HEK293 (cell line): ENCODE measurements around the gene SLC25A45.

Source experiments
- CTCF ChIA-PET: fragments of 350-600 bp; formaldehyde crosslinking; extraction: SDS; loops from one replicate; lab custom pipeline; 2021; ENCODE audit warnings: antibody characterized with exemption; lab: Yijun Ruan, JAX
- POLR2A ChIA-PET: fragments of 300-600 bp; formaldehyde crosslinking; extraction: SDS; loops from one replicate; lab custom pipeline; 2020; ENCODE audit warnings: antibody characterized with exemption, inconsistent platforms; lab: Yijun Ruan, JAX
- H3K27ac ChIP-seq: fragments of 200-500 bp; sonication (Bioruptor generic); 2 replicates; pipeline ENCODE4 v1.5.1; 2014; ENCODE audit warnings: low read depth, low read length, control low read depth, inconsistent platforms; ENCODE audit errors: extremely low read depth
- H3K36me3 ChIP-seq, 2 experiments: fragments of 200-500 bp in 1 of 2; sonication (Bioruptor generic) in 1 of 2; 1 replicate in 1 of 2; 2 replicates in 1 of 2; pipeline ENCODE4 v1.5.1; 2014 to 2017; ENCODE audit warnings: inconsistent platforms in 2 of 2, low read length in 2 of 2; ENCODE audit not compliant: control insufficient read depth in 2 of 2, insufficient read depth in 1 of 2
- H3K4me1 ChIP-seq: fragments of 200-500 bp; sonication (Bioruptor generic); 2 replicates; pipeline ENCODE4 v1.5.1; 2014; ENCODE audit warnings: mild to moderate bottlenecking, low read length, inconsistent platforms; ENCODE audit not compliant: control insufficient read depth, insufficient read depth
- H3K4me3 ChIP-seq: 2 replicates; pipeline ENCODE4 v1.5.1; 2011; ENCODE audit warnings: low read depth, mild to moderate bottlenecking, control low read depth, low read length, moderate library complexity
- H3K9me3 ChIP-seq: fragments of 200-500 bp; sonication (Bioruptor generic); 2 replicates; pipeline ENCODE4 v1.5.1; 2014; ENCODE audit warnings: low read depth, low read length, inconsistent platforms; ENCODE audit not compliant: control insufficient read depth, insufficient read depth
- GLI2 ChIP-seq: fragments of 450-650 bp; formaldehyde crosslinking; IDR thresholded peaks from 2 replicates; pipeline ENCODE4; 2017; ENCODE audit warnings: missing biosample characterization, missing genetic modification characterization, low read depth, borderline replicate concordance
- GLIS1 ChIP-seq: fragments of 450-650 bp; formaldehyde crosslinking; IDR thresholded peaks from 2 replicates; pipeline ENCODE4 v1.5.1; 2016; ENCODE audit warnings: missing biosample characterization, missing genetic modification characterization
- IKZF3 ChIP-seq: fragments of 450-650 bp; IDR thresholded peaks from 2 replicates; pipeline ENCODE4 v1.5.0; 2018; ENCODE audit warnings: missing biosample characterization, mild to moderate bottlenecking, missing genetic modification characterization, moderate library complexity
- KLF7 ChIP-seq: fragments of 450-650 bp; formaldehyde crosslinking; IDR thresholded peaks from 2 replicates; pipeline ENCODE4 v1.5.1; 2016; ENCODE audit warnings: missing biosample characterization, missing genetic modification characterization, borderline replicate concordance
- SCRT2 ChIP-seq: fragments of 450-650 bp; formaldehyde crosslinking; IDR thresholded peaks from 2 replicates; pipeline ENCODE4 v1.5.1; 2016; ENCODE audit warnings: missing biosample characterization, missing genetic modification characterization
- SP2 ChIP-seq: fragments of 450-650 bp; formaldehyde crosslinking; IDR thresholded peaks from 2 replicates; pipeline ENCODE4 v1.5.1; 2016; ENCODE audit warnings: missing biosample characterization, missing genetic modification characterization
- ZNF114 ChIP-seq: fragments of 450-650 bp; formaldehyde crosslinking; IDR thresholded peaks from 2 replicates; pipeline ENCODE4 v1.5.0; 2017; ENCODE audit warnings: missing biosample characterization, missing genetic modification characterization
- ZNF133 ChIP-seq: fragments of 450-650 bp; formaldehyde crosslinking; IDR thresholded peaks from 2 replicates; pipeline ENCODE4 v1.5.1; 2016; ENCODE audit warnings: missing biosample characterization, missing genetic modification characterization
- ZNF19 ChIP-seq: fragments of 450-650 bp; formaldehyde crosslinking; IDR thresholded peaks from 2 replicates; pipeline ENCODE4; 2016; ENCODE audit warnings: missing biosample characterization, missing genetic modification characterization, low read depth
- ZNF529 ChIP-seq: fragments of 450-650 bp; formaldehyde crosslinking; IDR thresholded peaks from 2 replicates; pipeline ENCODE4 v1.5.1; 2017; ENCODE audit warnings: missing genetic modification characterization, missing biosample characterization; ENCODE audit not compliant: insufficient replicate concordance
- ZNF560 ChIP-seq: fragments of 450-650 bp; formaldehyde crosslinking; IDR thresholded peaks from 2 replicates; pipeline ENCODE4 v1.5.1; 2017; ENCODE audit warnings: missing biosample characterization, missing genetic modification characterization, borderline replicate concordance
- ZNF777 ChIP-seq: fragments of 450-650 bp; formaldehyde crosslinking; IDR thresholded peaks from 2 replicates; pipeline ENCODE4 v1.5.1; 2017; ENCODE audit warnings: missing biosample characterization, missing genetic modification characterization, borderline replicate concordance
- TF ChIP-seq, protein P1 (sequence below): fragments of 450-650 bp; formaldehyde crosslinking; IDR thresholded peaks from 2 replicates; pipeline ENCODE4 v1.5.1; 2016; ENCODE audit warnings: missing biosample characterization, missing genetic modification characterization
- TF ChIP-seq, protein P2 (sequence below): fragments of 450-650 bp; formaldehyde crosslinking; IDR thresholded peaks from 2 replicates; pipeline ENCODE4 v1.5.1; 2016; ENCODE audit warnings: missing biosample characterization, missing genetic modification characterization
- TF ChIP-seq, protein P3 (sequence below): fragments of 450-650 bp; formaldehyde crosslinking; IDR thresholded peaks from 2 replicates; pipeline ENCODE4 v1.5.1; 2016; ENCODE audit warnings: missing biosample characterization, missing genetic modification characterization
- TF ChIP-seq, protein P4 (sequence below): IDR thresholded peaks from 2 replicates; pipeline ENCODE4 v1.6.1; 2011; ENCODE audit warnings: mild to moderate bottlenecking, low read depth, low read length, borderline replicate concordance
- TF ChIP-seq, protein P5 (sequence below): fragments of 450-650 bp; formaldehyde crosslinking; optimal IDR thresholded peaks from 2 replicates; pipeline ENCODE3; 2016; ENCODE audit warnings: missing biosample characterization, mild to moderate bottlenecking, missing genetic modification characterization
- TF ChIP-seq, protein P6 (sequence below): fragments of 450-650 bp; IDR thresholded peaks from 2 replicates; pipeline ENCODE4 v1.5.1; 2018; ENCODE audit warnings: missing biosample characterization, mild to moderate bottlenecking, missing genetic modification characterization

SLC25A45 gene

DNA sequence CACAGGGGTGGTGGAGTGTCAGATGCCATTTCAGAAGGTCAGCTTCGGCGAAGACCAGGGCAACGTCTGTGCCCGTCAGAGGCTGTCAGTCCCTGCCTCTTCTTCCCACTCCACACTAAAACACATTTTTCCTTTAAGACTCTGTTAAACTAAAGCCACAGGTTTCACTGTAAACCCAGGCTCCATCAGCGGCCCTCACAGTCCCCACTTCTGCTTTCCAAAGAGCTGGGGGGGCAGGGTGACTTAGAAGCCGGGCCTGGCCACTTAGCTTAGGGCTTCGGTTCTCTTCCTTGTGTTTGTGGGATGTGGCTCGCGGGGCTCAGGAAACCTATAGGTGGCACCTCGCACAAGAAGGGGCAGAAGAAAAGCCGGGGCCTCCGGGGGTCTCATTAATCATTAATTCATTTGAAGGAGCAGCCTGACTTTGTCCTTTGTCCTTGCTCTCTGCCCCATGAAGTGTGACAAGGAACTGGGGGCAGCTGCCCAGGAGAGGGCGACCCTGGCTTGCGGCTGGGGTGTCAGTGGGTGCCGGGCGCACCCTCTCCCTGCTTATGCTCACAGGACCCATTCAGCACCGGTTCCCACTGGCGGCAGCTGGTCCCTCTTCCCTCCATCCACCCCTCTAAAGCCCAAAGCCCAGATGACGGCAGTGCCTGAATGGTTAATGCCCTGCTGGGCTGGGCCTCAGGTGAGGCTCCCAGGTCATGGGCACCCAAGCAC is 4.1 kb downstream of the SLC25A45 start:
- ChIA-PET POLR2A (interaction anchor here (0.6 to 8.3 kb wide), 5 partner anchors 36 to 121 kb away, joined by 3 to 110 read pairs (median 4); partner anchors contain the start of genes MALAT1 and NEAT1), CTCF (interaction anchor here (0.6 to 1.0 kb wide), 4 partner anchors 25 to 112 kb away, joined by 3 to 11 read pairs (median 4); no protein-coding TSS in a partner anchor)
- H3K4me1 ChIP-seq, result peaks cover 6% of the 10 kb centered on the region; the same call in 1 of the 2 replicates
- H3K27ac ChIP-seq, result no peak overlapping the region
- H3K9me3 ChIP-seq, result no peaks in the 10 kb centered on the region
- TF ChIP-seq KLF7 (tag by site-specific recombination) (no peak), SCRT2 (no peak), ZNF133 (tag by site-specific recombination) (no peak), GLIS1 (tag by site-specific recombination) (no peak), ZNF529 (tag by site-specific recombination) (no peak), IKZF3 (tag by site-specific recombination) (no peak), ZNF777 (tag by site-specific recombination) (no peak), ZNF560 (no peak), ZNF19 (tag by site-specific recombination) (no peak), GLI2 (tag by site-specific recombination) (no peak), ZNF114 (tag by site-specific recombination) (no peak), SP2 (tag by site-specific recombination) (no peak)
- TF ChIP-seq, protein P1, sequence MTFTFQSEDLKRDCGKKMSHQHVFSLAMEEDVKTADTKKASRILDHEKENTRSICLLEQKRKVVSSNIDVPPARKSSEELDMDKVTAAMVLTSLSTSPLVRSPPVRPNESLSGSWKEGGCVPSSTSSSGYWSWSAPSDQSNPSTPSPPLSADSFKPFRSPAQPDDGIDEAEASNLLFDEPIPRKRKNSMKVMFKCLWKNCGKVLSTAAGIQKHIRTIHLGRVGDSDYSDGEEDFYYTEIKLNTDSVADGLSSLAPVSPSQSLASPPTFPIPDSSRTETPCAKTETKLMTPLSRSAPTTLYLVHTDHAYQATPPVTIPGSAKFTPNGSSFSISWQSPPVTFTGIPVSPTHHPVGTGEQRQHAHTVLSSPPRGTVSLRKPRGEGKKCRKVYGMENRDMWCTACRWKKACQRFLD (tag by site-specific recombination), result no peak
- TF ChIP-seq, protein P2, sequence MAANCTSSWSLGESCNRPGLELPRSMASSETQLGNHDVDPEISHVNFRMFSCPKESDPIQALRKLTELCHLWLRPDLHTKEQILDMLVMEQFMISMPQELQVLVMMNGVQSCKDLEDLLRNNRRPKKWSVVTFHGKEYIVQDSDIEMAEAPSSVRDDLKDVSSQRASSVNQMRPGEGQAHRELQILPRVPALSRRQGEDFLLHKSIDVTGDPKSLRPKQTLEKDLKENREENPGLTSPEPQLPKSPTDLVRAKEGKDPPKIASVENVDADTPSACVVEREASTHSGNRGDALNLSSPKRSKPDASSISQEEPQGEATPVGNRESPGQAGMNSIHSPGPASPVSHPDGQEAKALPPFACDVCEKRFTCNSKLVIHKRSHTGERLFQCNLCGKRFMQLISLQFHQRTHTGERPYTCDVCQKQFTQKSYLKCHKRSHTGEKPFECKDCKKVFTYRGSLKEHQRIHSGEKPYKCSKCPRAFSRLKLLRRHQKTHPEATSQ, result no peak
- TF ChIP-seq, protein P3, sequence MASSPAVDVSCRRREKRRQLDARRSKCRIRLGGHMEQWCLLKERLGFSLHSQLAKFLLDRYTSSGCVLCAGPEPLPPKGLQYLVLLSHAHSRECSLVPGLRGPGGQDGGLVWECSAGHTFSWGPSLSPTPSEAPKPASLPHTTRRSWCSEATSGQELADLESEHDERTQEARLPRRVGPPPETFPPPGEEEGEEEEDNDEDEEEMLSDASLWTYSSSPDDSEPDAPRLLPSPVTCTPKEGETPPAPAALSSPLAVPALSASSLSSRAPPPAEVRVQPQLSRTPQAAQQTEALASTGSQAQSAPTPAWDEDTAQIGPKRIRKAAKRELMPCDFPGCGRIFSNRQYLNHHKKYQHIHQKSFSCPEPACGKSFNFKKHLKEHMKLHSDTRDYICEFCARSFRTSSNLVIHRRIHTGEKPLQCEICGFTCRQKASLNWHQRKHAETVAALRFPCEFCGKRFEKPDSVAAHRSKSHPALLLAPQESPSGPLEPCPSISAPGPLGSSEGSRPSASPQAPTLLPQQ (tag by site-specific recombination), result no peak
- TF ChIP-seq, protein P4, sequence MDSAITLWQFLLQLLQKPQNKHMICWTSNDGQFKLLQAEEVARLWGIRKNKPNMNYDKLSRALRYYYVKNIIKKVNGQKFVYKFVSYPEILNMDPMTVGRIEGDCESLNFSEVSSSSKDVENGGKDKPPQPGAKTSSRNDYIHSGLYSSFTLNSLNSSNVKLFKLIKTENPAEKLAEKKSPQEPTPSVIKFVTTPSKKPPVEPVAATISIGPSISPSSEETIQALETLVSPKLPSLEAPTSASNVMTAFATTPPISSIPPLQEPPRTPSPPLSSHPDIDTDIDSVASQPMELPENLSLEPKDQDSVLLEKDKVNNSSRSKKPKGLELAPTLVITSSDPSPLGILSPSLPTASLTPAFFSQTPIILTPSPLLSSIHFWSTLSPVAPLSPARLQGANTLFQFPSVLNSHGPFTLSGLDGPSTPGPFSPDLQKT, result no peak
- TF ChIP-seq, protein P5, sequence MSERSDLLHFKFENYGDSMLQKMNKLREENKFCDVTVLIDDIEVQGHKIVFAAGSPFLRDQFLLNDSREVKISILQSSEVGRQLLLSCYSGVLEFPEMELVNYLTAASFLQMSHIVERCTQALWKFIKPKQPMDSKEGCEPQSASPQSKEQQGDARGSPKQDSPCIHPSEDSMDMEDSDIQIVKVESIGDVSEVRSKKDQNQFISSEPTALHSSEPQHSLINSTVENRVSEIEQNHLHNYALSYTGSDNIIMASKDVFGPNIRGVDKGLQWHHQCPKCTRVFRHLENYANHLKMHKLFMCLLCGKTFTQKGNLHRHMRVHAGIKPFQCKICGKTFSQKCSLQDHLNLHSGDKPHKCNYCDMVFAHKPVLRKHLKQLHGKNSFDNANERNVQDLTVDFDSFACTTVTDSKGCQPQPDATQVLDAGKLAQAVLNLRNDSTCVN (tag by site-specific recombination), result no peak
- TF ChIP-seq, protein P6, sequence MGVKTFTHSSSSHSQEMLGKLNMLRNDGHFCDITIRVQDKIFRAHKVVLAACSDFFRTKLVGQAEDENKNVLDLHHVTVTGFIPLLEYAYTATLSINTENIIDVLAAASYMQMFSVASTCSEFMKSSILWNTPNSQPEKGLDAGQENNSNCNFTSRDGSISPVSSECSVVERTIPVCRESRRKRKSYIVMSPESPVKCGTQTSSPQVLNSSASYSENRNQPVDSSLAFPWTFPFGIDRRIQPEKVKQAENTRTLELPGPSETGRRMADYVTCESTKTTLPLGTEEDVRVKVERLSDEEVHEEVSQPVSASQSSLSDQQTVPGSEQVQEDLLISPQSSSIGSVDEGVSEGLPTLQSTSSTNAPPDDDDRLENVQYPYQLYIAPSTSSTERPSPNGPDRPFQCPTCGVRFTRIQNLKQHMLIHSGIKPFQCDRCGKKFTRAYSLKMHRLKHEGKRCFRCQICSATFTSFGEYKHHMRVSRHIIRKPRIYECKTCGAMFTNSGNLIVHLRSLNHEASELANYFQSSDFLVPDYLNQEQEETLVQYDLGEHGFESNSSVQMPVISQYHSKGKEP (tag by site-specific recombination), result no peak
- TF ChIP-seq, all 188 proteins: peak for 0
- no peak overlapping the region for H3K4me3 ChIP-seq
- H3K36me3 ChIP-seq, result no peaks in the 10 kb centered on the region
